Esophagus mucosa (tissue), 1 donor: ENCODE measurements around the gene SGSM1. TPM values are rescaled to one million over a fixed set of nuclear protein-coding genes. Genes with fewer than 3 reads are reported as not detected.

Source experiments
- total RNA-seq: library from RNA; stranded (reverse); gene quantifications from one replicate; pipeline ENCODE4 v1.2.4, GENCODE V29; 2023
- donor health status: DM: yes; HTN: yes; CAD: no.

SGSM1 gene
- total RNA-seq, 1 donor from 2014 or later: 0.20 TPM

Other genes starting within 250 kb of the SGSM1 start
- 5.0 TPM for gene LRRC75B, start 213.1 kb upstream of the SGSM1 start, total RNA-seq
- 2.9 TPM for gene GGT1, start 203.0 kb upstream of the SGSM1 start, total RNA-seq
- not detected for gene PIWIL3, start 31.5 kb upstream of the SGSM1 start, total RNA-seq
- not detected for gene LHFPL7, start 140.5 kb downstream of the SGSM1 start, total RNA-seq
- gene KIAA1671, start 146.5 kb downstream of the SGSM1 start, total RNA-seq: 43.3 TPM